ENCODE measurements around the gene IGDCC3.

DNA sequence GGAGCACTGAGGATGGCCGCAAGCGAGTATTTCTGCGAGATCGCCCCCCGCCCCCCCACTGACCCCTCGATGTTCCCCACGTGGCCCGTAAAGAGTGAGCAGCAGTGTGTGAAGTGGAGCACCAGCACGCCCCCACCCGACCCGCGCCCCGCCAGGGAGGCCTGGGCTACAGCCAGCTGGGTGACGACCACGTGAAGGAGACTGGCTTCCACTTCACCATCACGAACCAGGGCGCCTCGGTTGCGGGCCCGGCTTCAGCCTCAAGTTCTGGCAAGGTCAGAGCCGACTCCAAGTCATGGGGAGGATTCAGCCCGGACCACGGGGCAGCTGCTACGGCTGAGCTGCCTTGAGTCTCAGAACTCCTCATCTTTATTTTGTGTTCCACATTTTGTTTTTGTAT is 75.7 kb downstream of the IGDCC3 start:
- TF ChIP-seq EZH2 (IDR thresholded peaks at IDR 0.05; ENCODE audit: borderline replicate concordance, insufficient read depth, low read depth, low read length, poor library complexity, severe bottlenecking): no peak
- TF ChIP-seq, protein P1, sequence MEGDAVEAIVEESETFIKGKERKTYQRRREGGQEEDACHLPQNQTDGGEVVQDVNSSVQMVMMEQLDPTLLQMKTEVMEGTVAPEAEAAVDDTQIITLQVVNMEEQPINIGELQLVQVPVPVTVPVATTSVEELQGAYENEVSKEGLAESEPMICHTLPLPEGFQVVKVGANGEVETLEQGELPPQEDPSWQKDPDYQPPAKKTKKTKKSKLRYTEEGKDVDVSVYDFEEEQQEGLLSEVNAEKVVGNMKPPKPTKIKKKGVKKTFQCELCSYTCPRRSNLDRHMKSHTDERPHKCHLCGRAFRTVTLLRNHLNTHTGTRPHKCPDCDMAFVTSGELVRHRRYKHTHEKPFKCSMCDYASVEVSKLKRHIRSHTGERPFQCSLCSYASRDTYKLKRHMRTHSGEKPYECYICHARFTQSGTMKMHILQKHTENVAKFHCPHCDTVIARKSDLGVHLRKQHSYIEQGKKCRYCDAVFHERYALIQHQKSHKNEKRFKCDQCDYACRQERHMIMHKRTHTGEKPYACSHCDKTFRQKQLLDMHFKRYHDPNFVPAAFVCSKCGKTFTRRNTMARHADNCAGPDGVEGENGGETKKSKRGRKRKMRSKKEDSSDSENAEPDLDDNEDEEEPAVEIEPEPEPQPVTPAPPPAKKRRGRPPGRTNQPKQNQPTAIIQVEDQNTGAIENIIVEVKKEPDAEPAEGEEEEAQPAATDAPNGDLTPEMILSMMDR (IDR thresholded peaks at IDR 0.05): no peak
